GM12878 (cell line): ENCODE data around the gene PSMC3. TPM values are rescaled to one million over a fixed set of nuclear protein-coding genes. Genes with fewer than 3 reads are reported as not detected.

Experiments
- ATAC-seq: fragments of 200-7000 bp; cut with Tn5 transposase; 3 replicates; pipeline ENCODE4 v1.9.1; 2020; ENCODE audit warnings: mild to moderate bottlenecking, moderate library complexity
- BruUV-seq: library from RNA; stranded (reverse); fragments of 400-500 nt; replicated peaks from 2 replicates; lab custom pipeline; 2021; lab: Mats Ljungman, UMichigan
- CTCF ChIA-PET: fragments of 300-600 bp; sonication (Branson Sonifier 250); formaldehyde crosslinking; extraction: SDS; loops from one replicate; lab custom pipeline; 2021; ENCODE audit warnings: inconsistent platforms; lab: Yijun Ruan, JAX
- POLR2A ChIA-PET: fragments of 350-600 bp; formaldehyde crosslinking; extraction: SDS; loops from one replicate; lab custom pipeline; 2021; ENCODE audit warnings: inconsistent platforms; lab: Charles Lee
- RAD21 ChIA-PET: fragments of 300-600 bp; sonication (Branson Sonifier 250); formaldehyde crosslinking; loops from one replicate; lab custom pipeline; 2023; ENCODE audit warnings: antibody characterized with exemption; ENCODE audit not compliant: unreplicated experiment; lab: Charles Lee
- SMC1A ChIA-PET: fragments of 300-600 bp; sonication (Branson Sonifier 250); formaldehyde crosslinking; loops from one replicate; lab custom pipeline; 2023; ENCODE audit not compliant: unreplicated experiment, uncharacterized antibody; lab: Charles Lee
- DNase-seq: peaks from one replicate; pipeline ENCODE4 v3.0.0-alpha.2; 2011; ENCODE audit warnings: low read depth, low spot score
- FAIRE-seq: peaks from 3 replicates; lab custom pipeline; 2011; peaks lifted over from hg19 to GRCh38; lab: Jason Lieb, UNC
- H2AFZ ChIP-seq: 2 replicates; pipeline ENCODE4 v1.6.0; 2011; ENCODE audit warnings: low read depth, low read length, control low read depth; ENCODE audit not compliant: control insufficient read depth
- H3K27ac ChIP-seq: 2 replicates; pipeline ENCODE4 v1.5.1; 2011; ENCODE audit warnings: control low read depth; ENCODE audit not compliant: control insufficient read depth, insufficient read depth
- H3K27me3 ChIP-seq, 2 experiments: replicated peaks in 1 of 2; 2 replicates each; pipeline versions ENCODE4 v1.6.0 to v1.6.1; 2011; ENCODE audit warnings: low read length in 1 of 2; ENCODE audit not compliant: control insufficient read depth in 2 of 2, insufficient read depth in 2 of 2
- H3K36me3 ChIP-seq, 2 experiments: 2 replicates each; pipeline ENCODE4 v1.5.1; 2011; ENCODE audit warnings: low read length in 1 of 2; ENCODE audit not compliant: control insufficient read depth in 2 of 2, insufficient read depth in 2 of 2
- H3K4me1 ChIP-seq: 2 replicates; pipeline ENCODE4 v1.6.1; 2011; ENCODE audit warnings: mild to moderate bottlenecking, low read length, moderate library complexity, mixed read lengths; ENCODE audit not compliant: control insufficient read depth, insufficient read depth
- H3K4me2 ChIP-seq: 2 replicates; pipeline ENCODE4 v1.6.0; 2011; ENCODE audit warnings: control low read depth; ENCODE audit not compliant: control insufficient read depth, insufficient read depth
- H3K4me3 ChIP-seq: fragments of 200-600 bp; sonication (generic); 2 replicates; pipeline ENCODE4 v1.5.1; 2016
- H3K79me2 ChIP-seq: 2 replicates; pipeline ENCODE4 v1.6.0; 2011; ENCODE audit warnings: low read length; ENCODE audit not compliant: control insufficient read depth, insufficient read depth
- H3K9ac ChIP-seq: 2 replicates; pipeline ENCODE4 v1.8.0; 2011; ENCODE audit warnings: low read length, control low read depth, mixed read lengths; ENCODE audit not compliant: control insufficient read depth, insufficient read depth
- H3K9me3 ChIP-seq: replicated peaks from 3 replicates; pipeline ENCODE4 v1.5.1; 2011; ENCODE audit warnings: mild to moderate bottlenecking, low read length; ENCODE audit not compliant: control insufficient read depth, insufficient read depth
- H4K20me1 ChIP-seq: 2 replicates; pipeline ENCODE4 v1.6.0; 2011; ENCODE audit not compliant: control insufficient read depth, insufficient read depth
- ATF7 ChIP-seq: fragments of 450-650 bp; IDR thresholded peaks from 2 replicates; pipeline ENCODE4 v1.6.1; 2016; ENCODE audit warnings: low read depth, mild to moderate bottlenecking
- BACH1 ChIP-seq: fragments of 450-650 bp; IDR thresholded peaks from 2 replicates; pipeline ENCODE4 v1.6.1; 2017; ENCODE audit warnings: mild to moderate bottlenecking, borderline replicate concordance
- CEBPB ChIP-seq, 2 experiments: fragments of 150-350 bp in 1 of 2; IDR thresholded peaks; 2 replicates each; pipeline ENCODE4 v1.6.1; 2012 to 2014; ENCODE audit warnings: low read depth in 2 of 2, low read length in 2 of 2, borderline replicate concordance in 1 of 2, inconsistent platforms in 1 of 2
- CHD4 ChIP-seq: fragments of 200-600 bp; sonication (generic); IDR thresholded peaks from 2 replicates; pipeline ENCODE4 v1.6.1; 2016; ENCODE audit warnings: mild to moderate bottlenecking
- CREB1 ChIP-seq: IDR thresholded peaks from 2 replicates; pipeline ENCODE4 v1.6.1; 2012; ENCODE audit warnings: low read depth, mild to moderate bottlenecking, inconsistent platforms
- E4F1 ChIP-seq: fragments of 450-650 bp; IDR thresholded peaks from 2 replicates; pipeline ENCODE4 v1.6.1; 2018; ENCODE audit warnings: borderline replicate concordance, mild to moderate bottlenecking; ENCODE audit not compliant: partially characterized antibody
- EGR1 ChIP-seq, 2 experiments: IDR thresholded peaks; 1 replicate in 1 of 2; 2 replicates in 1 of 2; pipeline ENCODE4 v1.6.1; 2011 to 2012; ENCODE audit warnings: low read depth in 2 of 2, low read length in 2 of 2, borderline replicate concordance in 1 of 2, mild to moderate bottlenecking in 1 of 2, moderate library complexity in 1 of 2
- FOXK2 ChIP-seq: fragments of 450-650 bp; IDR thresholded peaks from 2 replicates; pipeline ENCODE4 v1.6.1; 2017; ENCODE audit warnings: mild to moderate bottlenecking, moderate library complexity
- IKZF1 ChIP-seq: fragments of 450-650 bp; conservative IDR thresholded peaks from 2 replicates; pipeline ENCODE4 v1.6.1; 2017; ENCODE audit warnings: antibody characterized with exemption, mild to moderate bottlenecking
- NFIC ChIP-seq: IDR thresholded peaks from 2 replicates; pipeline ENCODE4 v1.6.1; 2012; ENCODE audit warnings: low read depth, mild to moderate bottlenecking, inconsistent platforms, low read length, moderate library complexity
- NR2C2 ChIP-seq: IDR thresholded peaks from 2 replicates; pipeline ENCODE4 v1.6.1; 2011; ENCODE audit warnings: borderline replicate concordance, low read depth; ENCODE audit not compliant: control insufficient read depth, insufficient read length
- POLR2A ChIP-seq: IDR thresholded peaks from 2 replicates; pipeline ENCODE4 v1.6.1; 2011; ENCODE audit warnings: low read depth, mild to moderate bottlenecking, low read length
- POU2F2 ChIP-seq: IDR thresholded peaks from 3 replicates; pipeline ENCODE4 v1.6.1; 2011; ENCODE audit warnings: low read depth, mild to moderate bottlenecking, low read length, borderline replicate concordance
- RB1 ChIP-seq: fragments of 450-650 bp; formaldehyde crosslinking; IDR thresholded peaks from 2 replicates; pipeline ENCODE4 v1.6.1; 2017; ENCODE audit warnings: mild to moderate bottlenecking, borderline replicate concordance
- SREBF2 ChIP-seq: IDR thresholded peaks from 2 replicates; pipeline ENCODE4 v1.6.1; 2012; ENCODE audit warnings: mild to moderate bottlenecking, low read length
- STAT3 ChIP-seq: IDR thresholded peaks from 2 replicates; pipeline ENCODE4 v1.6.1; 2011; ENCODE audit warnings: low read depth, low read length, improper control_type of control experiment
- TBL1XR1 ChIP-seq: IDR thresholded peaks from 2 replicates; pipeline ENCODE4 v1.6.1; 2012; ENCODE audit warnings: low read depth, low read length, improper control_type of control experiment
- YBX1 ChIP-seq: fragments of 450-650 bp; IDR thresholded peaks from 2 replicates; pipeline ENCODE4 v1.6.1; 2016; ENCODE audit warnings: antibody characterized with exemption
- WGBS: methylation state at CpG from one replicate; pipeline ENCODE4 v1.1.6; 2016; ENCODE audit warnings: low lambda C conversion rate; ENCODE audit not compliant: insufficient replicate concordance, insufficient coverage; ENCODE audit errors: missing lambda C conversion rate; 5-methylcytosine and 5-hydroxymethylcytosine counted together
- in situ Hi-C: fragments of 300-500 bp; cut with MboI; formaldehyde crosslinking; loops from 9 replicates; pipeline ENCODE4 v1.14.3; 2018; ENCODE audit warnings: mixed read lengths
- intact Hi-C: fragments of 100-400 bp; cut with micrococcal nuclease; formaldehyde crosslinking; loops from one replicate; pipeline ENCODE4 v1.14.2; 2022; ENCODE audit not compliant: unreplicated experiment
- polyA plus RNA-seq, 11 experiments: library from polyadenylated mRNA; depleted of rRNA in 4 of 11; unstranded in 6 of 11; stranded (reverse) in 5 of 11; fragments of >200 nt; fragmentation: Nextera tagmentation in 4 of 11; fragmentation: Illumina TruSeq in 1 of 11; extraction: Ambion mirVana in 4 of 11; extraction: Trizol in 1 of 11; gene quantifications; 1 replicate in 1 of 11; 2 replicates in 10 of 11; pipeline versions ENCODE4 v1.2.1 to v1.2.3, GENCODE V29; 2011 to 2016; ENCODE audit warnings: inconsistent platforms in 2 of 11, missing spikeins in 2 of 11, low read depth in 1 of 11
- total RNA-seq, 4 experiments: library from RNA; depleted of rRNA in 3 of 4; stranded (reverse); fragments of >200 nt in 3 of 4; fragmentation: Illumina TruSeq in 1 of 4; extraction: Trizol in 1 of 4; gene quantifications; 2 replicates each; pipeline versions ENCODE4 v1.2.1 to v1.2.3, GENCODE V29; 2013 to 2021
- TF ChIP-seq, protein P1 (sequence below): fragments of 450-650 bp; IDR thresholded peaks from 2 replicates; pipeline ENCODE4 v1.6.1; 2017; ENCODE audit warnings: mild to moderate bottlenecking, moderate library complexity

The PSMC3 gene
- total and polyA plus RNA-seq, 10 of the 15 experiments (the other 5 are each of a cell fraction or from before 2014, with no cell fraction given): 39.5 to 289 (median 155) TPM

DNA sequence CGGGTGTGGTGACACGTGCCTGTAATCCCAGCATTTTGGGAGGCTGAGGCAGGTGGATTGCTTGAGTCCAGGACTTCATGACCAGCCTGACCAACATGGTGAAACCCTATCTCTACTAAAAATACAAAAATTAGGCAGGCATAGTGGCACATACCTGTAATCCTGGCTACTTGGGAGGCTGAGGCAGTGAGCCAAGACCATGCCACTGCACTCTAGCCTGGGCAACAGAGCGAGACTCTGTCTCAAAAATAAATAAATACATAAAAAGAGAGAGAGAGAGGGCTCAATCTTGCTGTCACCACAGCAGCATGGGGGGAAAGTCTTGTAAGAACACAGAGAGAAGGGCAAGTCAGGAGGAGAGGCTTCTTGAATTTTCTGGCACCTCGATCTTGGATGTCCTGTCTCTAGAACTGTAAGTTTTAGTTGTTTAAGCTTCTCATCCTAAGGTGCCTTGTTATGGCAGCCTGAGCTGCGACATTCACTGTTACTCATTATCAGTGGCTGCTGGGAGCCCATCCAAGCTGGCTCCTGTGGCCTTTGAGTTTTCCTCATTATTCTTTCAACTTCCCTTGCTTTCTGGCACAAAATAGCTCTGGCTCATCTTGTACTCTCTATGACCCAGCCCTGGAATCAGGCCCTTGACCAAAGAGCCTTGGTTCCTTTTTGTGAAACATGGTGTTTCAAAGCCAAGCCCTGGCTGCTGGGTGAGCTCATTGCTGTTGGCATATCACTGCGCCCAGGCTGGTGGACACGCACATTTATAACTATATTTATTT lies 8.0 kb upstream of the PSMC3 start:
- Histone ChIP-seq H3K79me2 (no peaks in the 10 kb centered on the region), H3K4me1 (no peaks in the 10 kb centered on the region), H3K9me3 (no peaks in the 10 kb centered on the region), H3K36me3 (no peaks in the 10 kb centered on the region), H3K4me2 (no peak overlapping the region), H3K27me3 (no peaks in the 10 kb centered on the region; a peak in 1 of 4 replicates), H3K27ac (no peak overlapping the region), H3K4me3 (no peak overlapping the region), H4K20me1 (no peaks in the 10 kb centered on the region), H2AFZ (no peak overlapping the region), H3K9ac (no peak overlapping the region)
- intact Hi-C loops: no loop called here
- no TSS peak for BruUV-seq
- DNase-seq: no peak
- POLR2A ChIA-PET: no interaction called here
- in situ Hi-C loops: no loop called here
- SMC1A ChIA-PET: interaction anchor here (0.6 kb wide), 1 partner anchor 95 kb away, joined by 3 read pairs; no protein-coding TSS in a partner anchor
- no peak for FAIRE-seq
- 69% methylated on average over 7 of the region's 7 CpGs for WGBS
- no peak for TF ChIP-seq TBL1XR1
- TF ChIP-seq NR2C2: no peak
- TF ChIP-seq ATF7: no peak
- TF ChIP-seq IKZF1: no peak
- no peak for TF ChIP-seq BACH1
- TF ChIP-seq, protein P1, sequence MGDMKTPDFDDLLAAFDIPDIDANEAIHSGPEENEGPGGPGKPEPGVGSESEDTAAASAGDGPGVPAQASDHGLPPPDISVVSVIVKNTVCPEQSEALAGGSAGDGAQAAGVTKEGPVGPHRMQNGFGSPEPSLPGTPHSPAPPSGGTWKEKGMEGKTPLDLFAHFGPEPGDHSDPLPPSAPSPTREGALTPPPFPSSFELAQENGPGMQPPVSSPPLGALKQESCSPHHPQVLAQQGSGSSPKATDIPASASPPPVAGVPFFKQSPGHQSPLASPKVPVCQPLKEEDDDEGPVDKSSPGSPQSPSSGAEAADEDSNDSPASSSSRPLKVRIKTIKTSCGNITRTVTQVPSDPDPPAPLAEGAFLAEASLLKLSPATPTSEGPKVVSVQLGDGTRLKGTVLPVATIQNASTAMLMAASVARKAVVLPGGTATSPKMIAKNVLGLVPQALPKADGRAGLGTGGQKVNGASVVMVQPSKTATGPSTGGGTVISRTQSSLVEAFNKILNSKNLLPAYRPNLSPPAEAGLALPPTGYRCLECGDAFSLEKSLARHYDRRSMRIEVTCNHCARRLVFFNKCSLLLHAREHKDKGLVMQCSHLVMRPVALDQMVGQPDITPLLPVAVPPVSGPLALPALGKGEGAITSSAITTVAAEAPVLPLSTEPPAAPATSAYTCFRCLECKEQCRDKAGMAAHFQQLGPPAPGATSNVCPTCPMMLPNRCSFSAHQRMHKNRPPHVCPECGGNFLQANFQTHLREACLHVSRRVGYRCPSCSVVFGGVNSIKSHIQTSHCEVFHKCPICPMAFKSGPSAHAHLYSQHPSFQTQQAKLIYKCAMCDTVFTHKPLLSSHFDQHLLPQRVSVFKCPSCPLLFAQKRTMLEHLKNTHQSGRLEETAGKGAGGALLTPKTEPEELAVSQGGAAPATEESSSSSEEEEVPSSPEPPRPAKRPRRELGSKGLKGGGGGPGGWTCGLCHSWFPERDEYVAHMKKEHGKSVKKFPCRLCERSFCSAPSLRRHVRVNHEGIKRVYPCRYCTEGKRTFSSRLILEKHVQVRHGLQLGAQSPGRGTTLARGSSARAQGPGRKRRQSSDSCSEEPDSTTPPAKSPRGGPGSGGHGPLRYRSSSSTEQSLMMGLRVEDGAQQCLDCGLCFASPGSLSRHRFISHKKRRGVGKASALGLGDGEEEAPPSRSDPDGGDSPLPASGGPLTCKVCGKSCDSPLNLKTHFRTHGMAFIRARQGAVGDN: no peak
- TF ChIP-seq POLR2A: no peak
- no peak for TF ChIP-seq POU2F2
- TF ChIP-seq CEBPB (IDR thresholded peaks at IDR 0.05; ENCODE audit: borderline replicate concordance in 1 of 2, low read depth in 2 of 2, low read length in 2 of 2): no peak
- no peak for TF ChIP-seq STAT3
- TF ChIP-seq RB1: no peak
- TF ChIP-seq EGR1 (IDR thresholded peaks at IDR 0.05; ENCODE audit: borderline replicate concordance in 1 of 2, low read depth in 2 of 2, low read length in 2 of 2): no peak
- no peak for TF ChIP-seq CHD4
- no peak for TF ChIP-seq YBX1
- TF ChIP-seq SREBF2: no peak
- TF ChIP-seq CREB1: no peak
- TF ChIP-seq NFIC: no peak
- no peak for TF ChIP-seq FOXK2
- TF ChIP-seq E4F1: no peak
- ATAC-seq: no peak
- CTCF ChIA-PET: interaction anchor here (1.2 kb wide), 1 partner anchor 21 kb away, joined by 4 read pairs; no protein-coding TSS in a partner anchor
- RAD21 ChIA-PET: no interaction called here
